Measurements from ENCODE around the gene MECP2.
"Not testable (repeated sequence)": the region's sequence is repeated elsewhere in the genome, so short reads cannot be mapped to it uniquely, and the experiment has no call there.

MECP2 gene

GRCh38 chrX:154017766-154018517, 79.6 kb downstream of the MECP2 start:
- no peak for DNase-seq (ENCODE audit: low read depth in 3 of 3)

DNA sequence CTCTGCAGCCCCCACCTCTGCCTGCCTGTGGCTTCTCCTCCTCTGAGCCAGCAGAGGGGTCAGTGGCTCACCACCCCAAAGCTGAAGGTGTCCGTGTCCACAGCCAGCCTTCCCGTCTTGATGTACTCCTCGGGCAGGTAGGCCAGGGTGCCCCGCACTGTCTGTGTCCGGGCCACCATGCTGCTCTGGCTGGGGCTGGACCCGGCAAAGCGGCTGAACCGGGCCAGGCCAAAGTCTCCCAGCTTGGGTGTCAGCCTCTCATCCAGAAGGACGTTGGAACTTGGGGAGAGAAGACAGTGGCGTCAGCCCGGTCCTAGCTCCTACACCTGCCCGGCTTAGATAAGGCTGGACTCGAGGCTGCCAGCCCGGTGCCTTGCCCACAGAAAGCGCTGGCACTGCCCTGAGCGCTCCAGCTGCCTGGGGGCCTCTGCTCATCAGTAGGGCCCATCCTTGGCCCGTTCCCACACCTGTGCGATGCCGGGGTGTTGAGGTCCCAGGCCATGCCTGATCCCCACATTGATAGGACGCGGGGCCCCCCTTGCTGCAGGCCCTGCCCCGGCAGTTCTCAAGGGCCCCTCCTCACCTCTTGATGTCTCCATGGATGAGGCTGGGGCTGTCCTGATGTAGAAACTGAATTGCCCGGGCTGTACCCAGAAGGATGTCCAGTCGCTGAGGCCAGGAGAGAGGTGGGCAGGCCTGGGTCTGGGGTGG, 81.0 kb downstream of the MECP2 start:
- DNase-seq (ENCODE audit: low read depth in 3 of 3), result no peak

DNA sequence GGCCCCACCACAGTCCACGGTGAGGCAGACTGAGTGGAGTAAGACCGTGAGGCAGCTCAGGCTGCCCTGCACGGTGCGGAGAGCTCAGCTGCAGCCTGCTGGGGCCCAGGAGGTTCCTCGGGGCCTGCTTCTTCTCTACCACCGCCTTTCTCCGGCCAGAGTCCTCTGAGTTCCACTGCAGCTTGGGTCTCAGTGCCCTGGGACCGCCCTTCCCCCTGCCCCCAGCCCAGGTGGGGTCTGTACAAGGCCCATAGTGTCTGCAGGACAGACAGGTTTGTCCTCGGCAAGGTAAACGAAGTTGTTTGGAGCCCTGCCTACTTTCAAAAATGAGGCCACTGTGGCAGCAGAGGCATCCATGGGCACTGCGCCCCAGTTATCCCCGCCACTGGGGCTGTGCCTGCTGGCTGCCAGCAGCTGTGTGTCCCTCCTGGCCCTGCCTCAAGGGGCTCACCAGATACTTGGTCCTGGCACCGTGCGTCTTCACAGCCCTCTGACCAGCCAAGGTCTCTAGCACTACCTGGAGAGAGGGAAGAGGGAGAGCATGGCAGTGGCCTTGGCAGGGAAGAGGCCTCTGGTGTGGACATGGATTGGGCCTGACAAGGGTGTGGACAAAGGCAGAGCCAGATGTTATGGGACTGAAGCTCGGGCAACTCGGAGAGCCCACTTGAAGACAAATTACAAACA, 81.8 kb downstream of the MECP2 start:
- no peak for DNase-seq (ENCODE audit: low read depth in 3 of 3)

GRCh38 chrX:154014429-154015380, 82.8 kb downstream of the MECP2 start:
- no peak for DNase-seq (ENCODE audit: low read depth in 3 of 3)

DNA sequence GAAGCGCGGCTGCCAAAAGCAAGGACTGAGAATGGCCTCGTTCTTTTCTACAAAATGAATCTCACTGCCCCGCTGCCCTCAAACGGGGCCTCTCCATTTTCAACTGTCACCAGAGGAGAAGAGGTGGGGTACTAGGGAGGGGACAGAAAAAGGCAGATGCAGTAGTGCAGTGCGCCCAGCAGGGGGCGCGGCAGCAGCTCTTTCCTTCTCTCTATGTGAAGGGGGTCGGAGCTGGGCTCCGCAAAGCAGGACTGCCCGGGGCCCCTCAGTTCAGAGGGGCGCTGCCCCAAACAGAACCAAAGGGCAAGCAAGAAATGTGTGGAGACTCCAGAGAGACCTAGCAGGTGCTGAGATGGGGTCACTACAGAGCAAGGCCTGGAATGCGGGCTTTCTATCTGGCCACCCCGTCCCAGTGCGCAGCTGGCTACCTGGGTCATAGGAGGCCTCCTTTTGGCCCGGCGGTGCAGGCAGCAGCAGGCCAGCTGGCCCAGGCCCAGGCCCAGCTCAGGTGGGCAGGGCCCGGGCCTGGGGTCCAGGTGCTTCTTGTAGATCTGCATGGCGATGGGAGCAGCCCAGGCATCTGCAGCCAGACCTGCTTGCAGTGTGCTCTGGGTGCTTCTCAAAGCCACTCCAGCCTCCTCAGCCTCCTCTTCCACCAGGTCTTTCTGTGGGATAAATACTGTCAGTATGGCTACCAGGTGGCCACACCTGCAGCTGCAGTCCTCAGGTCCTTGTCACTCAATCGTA, 83.7 kb downstream of the MECP2 start:
- DNase-seq (ENCODE audit: low read depth in 3 of 3), result peak in 1 of 3 experiments; percentile 30

- no peak for DNase-seq (ENCODE audit: low read depth in 3 of 3)
These were observed 84.5 kb downstream of the MECP2 start for GRCh38 chrX:154013001-154013421.

DNA sequence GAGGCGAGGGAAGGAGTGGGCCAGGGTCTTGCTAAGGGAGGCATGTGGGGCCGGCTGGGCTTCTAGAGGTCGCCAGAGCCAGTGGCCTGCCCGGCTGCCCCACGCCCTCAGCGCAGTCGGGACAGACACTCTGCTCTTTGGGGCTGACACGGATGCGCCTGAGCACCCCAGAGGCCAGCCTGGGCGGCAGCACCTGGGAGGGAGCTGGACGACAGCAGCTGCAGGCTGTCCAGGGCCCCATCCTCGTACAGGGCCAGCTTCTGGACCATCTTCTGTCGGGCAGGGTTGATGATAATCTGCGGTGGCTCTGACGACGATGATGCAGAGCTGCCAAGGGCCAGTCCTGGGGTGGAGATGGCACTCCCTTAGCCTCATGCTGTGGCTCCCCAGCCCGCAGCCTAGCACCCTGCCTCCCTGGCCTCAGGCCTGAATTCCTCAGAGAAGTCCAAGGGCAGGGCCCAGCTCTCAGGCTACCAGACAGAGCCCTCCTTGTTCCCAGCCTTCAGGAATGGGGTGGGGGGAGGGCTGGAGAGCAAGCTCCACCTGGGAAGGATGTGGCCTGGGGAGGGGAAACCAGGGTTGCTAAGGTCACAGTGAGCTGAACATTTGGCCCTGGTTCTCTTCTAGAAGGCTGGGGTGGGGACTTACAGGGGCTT, 85.1 kb downstream of the MECP2 start:
- no peak for DNase-seq (ENCODE audit: low read depth in 3 of 3)

- DNase-seq (ENCODE audit: low read depth in 3 of 3), result no peak
These were observed 85.9 kb downstream of the MECP2 start for GRCh38 chrX:154011376-154012335.

DNA sequence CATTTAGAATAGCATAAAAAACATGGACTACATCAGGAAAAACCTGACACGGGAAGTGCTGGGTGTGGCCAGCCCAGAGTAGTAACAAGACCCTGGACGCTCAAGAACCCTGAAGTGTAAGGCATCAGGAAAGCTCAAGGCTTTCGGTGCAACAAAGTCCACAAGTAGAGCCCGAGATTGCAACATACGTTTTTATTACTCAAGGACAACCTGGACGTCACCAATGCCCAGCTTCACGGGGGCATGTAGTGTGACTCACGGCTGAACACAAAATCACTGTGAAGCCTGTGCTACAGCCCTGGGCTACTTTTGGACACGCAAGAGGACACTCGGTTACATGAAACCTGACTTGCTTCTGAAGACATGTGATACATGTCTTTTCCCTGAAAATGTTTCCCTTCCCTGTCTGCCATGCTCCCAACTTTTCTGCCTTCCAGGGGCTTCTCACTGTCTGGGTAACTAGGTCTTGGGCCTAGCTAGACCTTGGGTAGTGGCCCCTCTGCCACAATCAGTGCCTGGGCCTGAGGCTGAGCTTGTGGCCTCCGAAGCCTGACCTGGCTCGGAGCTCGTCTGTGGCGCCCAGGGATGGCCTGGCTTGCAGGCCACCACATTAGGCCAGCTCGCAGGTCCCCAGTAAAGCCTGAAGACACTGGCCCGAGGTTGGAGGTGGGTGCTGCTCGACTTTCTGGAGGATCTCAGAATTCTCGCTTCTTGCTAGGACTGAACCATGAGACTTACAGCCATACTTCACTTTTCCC, 87.0 kb downstream of the MECP2 start:
- DNase-seq (ENCODE audit: low read depth in 3 of 3), result no peak

GRCh38 chrX:154008521-154008920, 89.0 kb downstream of the MECP2 start:
- no peak for DNase-seq (ENCODE audit: low read depth in 3 of 3)

GRCh38 chrX:154006947-154007346, 90.6 kb downstream of the MECP2 start:
- DNase-seq (ENCODE audit: low read depth in 3 of 3), result no peak

GRCh38 chrX:154004315-154004714, 93.2 kb downstream of the MECP2 start:
- DNase-seq (ENCODE audit: low read depth in 3 of 3), result no peak

DNA sequence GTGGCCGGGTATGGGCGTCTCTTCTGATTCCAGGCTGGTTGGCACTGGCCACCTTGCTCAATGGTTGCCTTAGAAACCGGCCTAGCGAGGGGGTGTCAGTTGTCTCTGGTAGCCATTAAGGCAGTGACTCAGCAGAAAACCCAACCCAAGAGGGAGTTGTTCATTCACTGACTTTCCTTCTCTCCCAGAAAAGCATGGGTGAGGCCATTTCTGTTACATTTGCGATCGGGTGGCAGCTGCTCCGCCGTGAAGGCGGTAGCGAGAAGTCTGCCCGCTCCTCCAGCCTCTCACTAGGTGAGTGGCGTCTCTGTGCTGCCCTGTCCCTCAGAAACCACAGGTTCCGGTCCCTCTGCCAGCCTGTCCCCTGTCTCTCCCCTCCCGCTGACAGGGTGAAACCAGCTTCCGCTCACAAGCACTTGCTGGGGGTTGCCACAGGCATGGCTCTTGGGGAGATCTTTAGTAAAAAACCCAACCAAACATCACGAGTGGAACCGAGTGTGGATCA, 95.2 kb downstream of the MECP2 start:
- no peak for DNase-seq (ENCODE audit: low read depth in 3 of 3)

GRCh38 chrX:154000051-154000450, 97.5 kb downstream of the MECP2 start:
- DNase-seq (ENCODE audit: low read depth in 3 of 3), result no peak

GRCh38 chrX:153999359-154000037, 98.0 kb downstream of the MECP2 start:
- DNase-seq (ENCODE audit: low read depth in 3 of 3), result no peak

DNA sequence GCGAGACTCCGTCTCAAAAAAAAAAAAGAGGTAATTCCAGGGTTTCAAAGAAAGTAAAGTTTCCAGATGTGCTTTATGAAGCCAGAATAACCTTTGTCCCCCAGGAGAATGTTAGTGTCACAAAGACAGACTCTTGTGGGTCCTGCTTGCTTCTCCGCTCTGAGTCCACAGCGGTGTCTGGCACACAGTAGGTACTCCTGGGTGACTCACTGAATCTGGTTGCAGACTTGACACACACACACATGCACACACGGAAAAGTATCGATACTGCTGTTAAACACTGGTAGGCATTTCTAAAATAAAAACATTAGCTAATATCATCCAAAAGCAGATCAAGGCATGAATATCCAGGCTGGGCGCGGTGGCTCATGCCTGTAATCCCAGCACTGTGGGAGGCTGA, 102.0 kb downstream of the MECP2 start:
- DNase-seq (ENCODE audit: low read depth in 3 of 3), result no peak

GRCh38 chrX:153994398-153994797, 103.1 kb downstream of the MECP2 start:
- not testable (repeated sequence) for DNase-seq (ENCODE audit: low read depth in 3 of 3)

GRCh38 chrX:153993978-153994377, 103.5 kb downstream of the MECP2 start:
- DNase-seq (ENCODE audit: low read depth in 3 of 3), result no peak

Measured in stimulated activated CD4-positive, alpha-beta T cell treated with anti-CD3 and anti-CD28 coated beads, TNF-alpha, amount 100 ng/mL, for 24 hours (primary cell).